BLaER1 treated with 17β-estradiol and CSF1 and Interleukin-3, amounts not matched to agents 10 nM and 100 nM (cell line): ENCODE measurements around the gene LEPR.

Experiments
- H3K27ac ChIP-seq, 11 experiments: shearing (Covaris generic); formaldehyde crosslinking; 2 replicates each; pipeline ENCODE4 v1.8.1; 2022
- H3K27me3 ChIP-seq, 11 experiments: shearing (Covaris generic); formaldehyde crosslinking; 2 replicates each; pipeline ENCODE4 v1.8.1; 2022
- H3K36me3 ChIP-seq, 11 experiments: shearing (Covaris generic); formaldehyde crosslinking; 2 replicates each; pipeline ENCODE4 v1.8.1; 2022
- H3K4me1 ChIP-seq, 10 experiments: shearing (Covaris generic); formaldehyde crosslinking; 2 replicates each; pipeline ENCODE4 v1.8.1; 2022
- H3K4me2 ChIP-seq, 11 experiments: shearing (Covaris generic); formaldehyde crosslinking; 2 replicates each; pipeline ENCODE4 v1.8.1; 2022
- H3K4me3 ChIP-seq, 10 experiments: shearing (Covaris generic); formaldehyde crosslinking; 2 replicates each; pipeline ENCODE4 v1.8.1; 2022
- H3K9ac ChIP-seq, 11 experiments: shearing (Covaris generic); formaldehyde crosslinking; 2 replicates each; pipeline ENCODE4 v1.8.1; 2022
- H3K9me3 ChIP-seq, 11 experiments: shearing (Covaris generic); formaldehyde crosslinking; replicated peaks in 1 of 11; 2 replicates each; pipeline ENCODE4 v1.8.1; 2022
- H4K20me1 ChIP-seq, 11 experiments: shearing (Covaris generic); formaldehyde crosslinking; 2 replicates each; pipeline ENCODE4 v1.8.1; 2022
- Cebpa-rat ChIP-seq, 11 experiments: shearing (Covaris generic); IDR thresholded peaks; 2 replicates each; pipeline ENCODE4 v1.8.1; 2022

LEPR gene

GRCh38 chr1:65404941-65405340 is 15.5 kb upstream of the LEPR start:
- no peaks in the 10 kb centered on the region for H3K27me3 ChIP-seq
- H3K9me3 ChIP-seq, result no peaks in the 10 kb centered on the region
- no peak overlapping the region for H3K9ac ChIP-seq
- no peak for TF ChIP-seq Cebpa-rat (IDR thresholded peaks at IDR 0.05)
- H3K4me1 ChIP-seq, result peaks cover 0 to 7% (median 0%) of the 10 kb centered on the region in 10 experiments; a peak in 2 of 20 replicates
- no peaks in the 10 kb centered on the region for H4K20me1 ChIP-seq
- no peaks in the 10 kb centered on the region for H3K36me3 ChIP-seq
- H3K27ac ChIP-seq, result no peak overlapping the region
- no peak overlapping the region for H3K4me3 ChIP-seq
- no peak overlapping the region for H3K4me2 ChIP-seq

DNA sequence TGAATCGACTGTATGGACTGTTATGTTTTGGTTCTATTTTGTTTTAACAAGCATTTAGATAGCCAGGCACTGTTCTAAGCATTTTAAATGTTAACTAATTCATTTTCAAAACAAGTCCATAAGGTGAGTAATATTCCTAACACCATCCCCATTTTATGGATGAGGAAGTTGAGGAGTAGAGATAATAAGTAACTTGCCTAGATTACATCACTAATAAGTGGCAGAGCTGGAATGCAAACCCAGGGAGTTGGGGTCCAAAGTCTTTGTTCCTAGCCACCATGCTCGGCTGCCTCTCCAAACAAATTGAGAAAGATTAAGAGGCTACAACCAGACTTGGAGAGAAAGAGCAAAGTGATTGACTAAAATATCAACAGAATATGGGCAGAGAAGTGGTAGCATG is 12.6 kb upstream of the LEPR start:
- H3K9ac ChIP-seq, result no peak overlapping the region
- TF ChIP-seq Cebpa-rat (IDR thresholded peaks at IDR 0.05), result no peak

GRCh38 chr1:65409314-65409713 is 11.2 kb upstream of the LEPR start:
- Histone ChIP-seq H3K9me3 (no peaks in the 10 kb centered on the region), H4K20me1 (no peaks in the 10 kb centered on the region), H3K27ac (no peak overlapping the region), H3K4me3 (no peak overlapping the region), H3K9ac (no peak overlapping the region), H3K4me2 (peak overlapping the region in 1 of 11 experiments; percentile 13; a peak in 1 of 22 replicates), H3K4me1 (peaks cover 0 to 8% (median 0%) of the 10 kb centered on the region in 10 experiments; a peak in 2 of 20 replicates), H3K27me3 (no peaks in the 10 kb centered on the region), H3K36me3 (no peaks in the 10 kb centered on the region)
- TF ChIP-seq Cebpa-rat (IDR thresholded peaks at IDR 0.05), result no peak

More for the DNA sequence above, 12.6 kb upstream of the LEPR start:
- no peaks in the 10 kb centered on the region for H4K20me1 ChIP-seq
- H3K4me1 ChIP-seq, result peaks cover 0 to 8% (median 0%) of the 10 kb centered on the region in 10 experiments; a peak in 2 of 20 replicates
- no peak overlapping the region for H3K4me3 ChIP-seq
- no peaks in the 10 kb centered on the region for H3K36me3 ChIP-seq
- H3K4me2 ChIP-seq, result no peak overlapping the region
- no peaks in the 10 kb centered on the region for H3K27me3 ChIP-seq
- H3K27ac ChIP-seq, result no peak overlapping the region
- no peaks in the 10 kb centered on the region for H3K9me3 ChIP-seq

DNA sequence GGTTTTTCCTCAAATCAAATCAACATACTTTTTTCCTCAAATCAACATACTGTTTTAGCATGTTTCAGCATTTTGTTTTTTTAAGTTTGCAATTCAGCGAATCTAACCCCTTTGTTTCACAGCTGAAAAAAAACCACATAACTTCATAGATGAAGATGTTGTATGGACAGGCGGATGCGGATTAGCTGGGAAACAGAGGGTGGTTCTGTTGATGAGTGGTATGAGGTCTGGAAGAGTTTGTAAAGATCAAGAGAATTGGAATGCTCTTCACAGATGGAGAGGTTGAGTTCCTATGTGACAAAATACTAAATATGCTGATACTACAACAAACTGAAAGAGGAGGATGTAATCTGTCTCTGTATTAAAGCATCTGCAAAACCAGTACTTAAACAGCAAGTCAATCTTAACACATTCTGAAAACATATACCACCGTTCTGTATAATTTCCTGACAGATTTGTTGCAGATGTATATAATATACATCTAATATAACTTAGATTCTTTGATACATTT is 10.6 kb upstream of the LEPR start:
- Histone ChIP-seq H3K9ac (no peak overlapping the region), H3K4me1 (peaks cover 0 to 8% (median 0%) of the 10 kb centered on the region in 10 experiments; a peak in 2 of 20 replicates), H3K36me3 (no peaks in the 10 kb centered on the region), H3K27ac (no peak overlapping the region), H3K4me2 (peak overlapping the region in 2 of 11 experiments; percentile 13 to 17; a peak in 1 of 22 replicates), H3K27me3 (no peaks in the 10 kb centered on the region), H4K20me1 (no peaks in the 10 kb centered on the region), H3K9me3 (no peaks in the 10 kb centered on the region), H3K4me3 (no peak overlapping the region)
- TF ChIP-seq Cebpa-rat (IDR thresholded peaks at IDR 0.05), result no peak

- Histone ChIP-seq H3K4me1 (peaks cover 0 to 8% (median 0%) of the 10 kb centered on the region in 10 experiments; a peak in 2 of 20 replicates), H3K27ac (no peak overlapping the region), H4K20me1 (no peaks in the 10 kb centered on the region), H3K9me3 (no peaks in the 10 kb centered on the region), H3K4me2 (no peak overlapping the region), H3K4me3 (no peak overlapping the region), H3K27me3 (no peaks in the 10 kb centered on the region), H3K9ac (no peak overlapping the region), H3K36me3 (no peaks in the 10 kb centered on the region)
- TF ChIP-seq Cebpa-rat (IDR thresholded peaks at IDR 0.05), result no peak
These were observed 8.0 kb upstream of the LEPR start for GRCh38 chr1:65412256-65412983.

- H3K4me3 ChIP-seq, result no peak overlapping the region
These were observed 7.5 kb upstream of the LEPR start for GRCh38 chr1:65412984-65413375.

DNA sequence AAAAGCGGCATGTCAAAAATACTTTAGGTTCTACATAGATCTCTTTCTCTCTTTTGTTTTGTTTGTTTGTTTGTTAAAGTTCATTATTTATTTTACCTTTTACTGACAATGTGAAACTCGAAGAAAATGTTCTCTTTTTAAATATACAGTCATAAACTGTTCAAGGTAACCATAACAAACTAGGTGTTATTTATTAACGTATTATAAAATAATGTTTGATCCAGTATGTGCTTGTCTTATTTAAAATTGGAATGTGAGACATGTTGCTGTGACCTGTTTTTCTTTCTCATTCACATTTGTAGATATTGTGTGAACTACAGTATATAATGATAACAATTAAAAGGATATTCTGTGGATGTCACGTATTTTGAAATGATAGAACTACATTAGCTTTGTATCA is 5.9 kb upstream of the LEPR start:
- no peak overlapping the region for H3K9ac ChIP-seq
- H3K4me2 ChIP-seq, result no peak overlapping the region
- no peaks in the 10 kb centered on the region for H4K20me1 ChIP-seq
- no peak for TF ChIP-seq Cebpa-rat (IDR thresholded peaks at IDR 0.05)
- no peak overlapping the region for H3K27ac ChIP-seq
- peaks cover 5 to 15% (median 6%) of the 10 kb centered on the region in 10 experiments; a peak in 18 of 20 replicates for H3K4me1 ChIP-seq
- H3K36me3 ChIP-seq, result no peaks in the 10 kb centered on the region
- no peak overlapping the region for H3K4me3 ChIP-seq
- H3K9me3 ChIP-seq, result no peaks in the 10 kb centered on the region
- H3K27me3 ChIP-seq, result no peaks in the 10 kb centered on the region

More at GRCh38 chr1:65412984-65413375, 7.5 kb upstream of the LEPR start:
- Histone ChIP-seq H4K20me1 (no peaks in the 10 kb centered on the region), H3K9ac (no peak overlapping the region), H3K4me1 (peaks cover 0 to 13% (median 0%) of the 10 kb centered on the region in 10 experiments; a peak in 2 of 20 replicates), H3K36me3 (no peaks in the 10 kb centered on the region), H3K27me3 (no peaks in the 10 kb centered on the region), H3K4me2 (no peak overlapping the region), H3K9me3 (no peaks in the 10 kb centered on the region), H3K27ac (no peak overlapping the region)
- TF ChIP-seq Cebpa-rat (IDR thresholded peaks at IDR 0.05), result no peak

DNA sequence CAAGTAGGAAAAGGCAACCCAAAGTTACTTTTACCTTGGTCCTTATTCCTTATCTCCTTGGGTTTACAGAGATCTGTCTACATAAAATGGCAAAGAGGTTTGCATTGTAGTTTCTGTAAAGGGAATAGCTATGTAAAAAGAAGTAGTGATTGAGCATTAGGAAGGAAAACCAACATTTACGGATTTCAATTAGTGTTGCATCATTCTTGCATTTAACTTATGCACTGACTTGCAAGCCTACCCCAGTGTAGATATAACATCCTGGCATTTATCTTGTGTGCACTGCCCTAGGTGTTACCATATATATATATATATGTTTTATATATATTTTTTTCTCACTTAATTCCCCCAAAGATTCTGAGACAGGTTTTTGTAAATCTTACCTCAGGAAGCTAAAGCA is 3.7 kb upstream of the LEPR start:
- Histone ChIP-seq H3K4me2 (no peak overlapping the region), H3K4me1 (peaks cover 7 to 13% (median 9%) of the 10 kb centered on the region in 10 experiments; a peak in 18 of 20 replicates)
- TF ChIP-seq Cebpa-rat (IDR thresholded peaks at IDR 0.05), result no peak

DNA sequence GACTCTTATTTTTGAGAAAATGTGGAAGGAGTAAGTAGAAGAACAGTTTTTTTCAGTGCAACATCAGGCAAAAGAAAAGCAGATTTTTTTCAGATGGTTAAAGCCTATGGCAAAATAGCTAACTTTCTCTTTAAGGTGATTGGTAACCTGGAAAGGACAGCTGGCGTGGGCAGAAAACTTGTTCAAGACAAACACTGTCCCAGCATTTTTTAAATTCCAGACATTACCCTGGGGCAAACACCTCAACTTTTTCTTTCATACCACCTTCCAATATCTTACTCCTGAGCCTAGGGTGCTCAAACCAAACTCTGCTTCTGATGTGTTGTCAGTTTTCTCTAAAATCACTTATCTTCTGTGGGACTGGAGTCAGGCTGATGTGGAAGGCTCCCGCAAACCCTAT is 2.7 kb upstream of the LEPR start:
- H3K27ac ChIP-seq, result no peak overlapping the region
- no peak overlapping the region for H3K9ac ChIP-seq
- H4K20me1 ChIP-seq, result peaks cover 0 to 10% (median 0%) of the 10 kb centered on the region in 11 experiments; a peak in 4 of 22 replicates

More for the DNA sequence above, 3.7 kb upstream of the LEPR start:
- Histone ChIP-seq H4K20me1 (peaks cover 0 to under 1% (median 0%) of the 10 kb centered on the region in 11 experiments; a peak in 2 of 22 replicates), H3K27ac (no peak overlapping the region), H3K4me3 (no peak overlapping the region), H3K36me3 (no peaks in the 10 kb centered on the region), H3K9me3 (no peaks in the 10 kb centered on the region), H3K9ac (no peak overlapping the region), H3K27me3 (no peaks in the 10 kb centered on the region)

More for the DNA sequence above, 2.7 kb upstream of the LEPR start:
- TF ChIP-seq Cebpa-rat (IDR thresholded peaks at IDR 0.05), result no peak
- H3K9me3 ChIP-seq, result no peaks in the 10 kb centered on the region
- H3K4me3 ChIP-seq, result no peak overlapping the region
- no peak overlapping the region for H3K4me2 ChIP-seq
- no peaks in the 10 kb centered on the region for H3K27me3 ChIP-seq
- peaks cover 16 to 22% (median 19%) of the 10 kb centered on the region in 10 experiments for H3K4me1 ChIP-seq
- peaks cover 0 to 3% (median 0%) of the 10 kb centered on the region in 11 experiments; a peak in 3 of 22 replicates for H3K36me3 ChIP-seq
